OCI-LY3 (cell line): ENCODE measurements around the gene LTBP1.

Experiments used
- CTCF ChIP-seq: fragments of 200-600, 300-600 bp; sonication (generic); IDR thresholded peaks from 2 replicates; pipeline ENCODE4 v1.5.1; 2014; ENCODE audit warnings: antibody characterized with exemption, low read length, low read depth
- EZH2phosphoT487 ChIP-seq: fragments of 200-600 bp; shearing (Covaris generic); IDR thresholded peaks from 2 replicates; pipeline ENCODE4 v1.6.1; 2018; ENCODE audit warnings: antibody characterized with exemption, mixed run types, low read depth

- TF ChIP-seq CTCF (no peak), EZH2phosphoT487 (no peak)
These were observed 475.1 kb downstream of the LTBP1 start for GRCh38 chr2:33421820-33422219.
